SK-N-MC (cell line): Measurements from ENCODE around the gene TOMM40L.

Source experiments
- EZH2 ChIP-seq: fragments of 200-600 bp; sonication (generic); IDR thresholded peaks from one replicate; pipeline ENCODE4 v1.6.1; 2017; ENCODE audit warnings: antibody characterized with exemption
- POLR2AphosphoS5 ChIP-seq: IDR thresholded peaks from 2 replicates; pipeline ENCODE4 v1.6.1; 2012; ENCODE audit warnings: mild to moderate bottlenecking, low read depth, low read length, borderline replicate concordance

DNA sequence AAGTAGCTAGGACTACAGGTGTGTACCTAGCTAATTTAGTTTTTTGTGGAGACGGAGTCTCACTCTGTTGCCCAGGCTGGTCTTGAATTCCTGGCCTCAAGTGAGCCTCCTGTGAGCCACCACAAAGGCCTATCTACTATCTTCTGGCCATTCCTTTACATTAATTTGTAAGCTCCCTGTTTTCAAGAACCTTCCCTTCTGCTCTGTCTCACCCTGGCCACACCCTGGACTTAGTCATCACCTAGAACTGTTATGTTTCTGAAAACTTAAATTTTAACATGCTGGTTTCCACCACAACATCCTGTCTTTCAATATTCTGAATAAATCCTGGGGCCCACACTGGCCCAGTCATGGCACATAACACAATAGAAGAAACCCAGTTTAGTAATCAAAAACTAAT lies 43.6 kb upstream of the TOMM40L start:
- TF ChIP-seq EZH2 (no peak), POLR2AphosphoS5 (no peak)
